ENCODE results near the gene CAMK2A. TPM values are rescaled to one million over a fixed set of nuclear protein-coding genes. Genes with fewer than 3 reads are reported as not detected.
A peak's percentile ranks its signal among the peaks of the same experiment; 100 is the strongest.

Gene CAMK2A
- total and polyA plus RNA-seq, 3 experiments from 2014 or later = not detected

DNA sequence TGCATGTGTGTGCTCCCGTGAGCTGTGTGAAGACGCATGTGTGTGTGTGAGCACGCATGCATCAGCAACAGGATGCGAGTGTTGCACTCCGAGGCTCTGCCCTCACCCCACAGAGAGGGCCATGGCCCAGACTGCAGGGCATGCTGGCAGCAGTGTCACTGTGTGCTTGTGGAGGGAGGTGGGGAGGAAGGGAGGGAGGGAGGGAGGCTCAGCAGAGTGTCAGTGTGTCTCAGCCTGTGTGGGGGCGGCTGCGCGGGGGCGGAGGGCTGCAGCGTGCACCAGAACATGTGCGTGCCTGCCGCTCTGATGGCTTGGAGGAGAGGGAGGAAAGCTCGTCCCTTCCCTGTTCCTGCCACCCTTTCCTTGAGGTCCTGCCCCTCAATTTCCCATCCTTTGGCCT, 5.3 kb downstream of the CAMK2A start:
- no peak overlapping the region for H3K4me3 Mint-ChIP-seq
- H3K27me3 ChIP-seq (ENCODE audit: insufficient read depth, low read length, poor library complexity, severe bottlenecking) = no peaks in the 10 kb centered on the region

DNA sequence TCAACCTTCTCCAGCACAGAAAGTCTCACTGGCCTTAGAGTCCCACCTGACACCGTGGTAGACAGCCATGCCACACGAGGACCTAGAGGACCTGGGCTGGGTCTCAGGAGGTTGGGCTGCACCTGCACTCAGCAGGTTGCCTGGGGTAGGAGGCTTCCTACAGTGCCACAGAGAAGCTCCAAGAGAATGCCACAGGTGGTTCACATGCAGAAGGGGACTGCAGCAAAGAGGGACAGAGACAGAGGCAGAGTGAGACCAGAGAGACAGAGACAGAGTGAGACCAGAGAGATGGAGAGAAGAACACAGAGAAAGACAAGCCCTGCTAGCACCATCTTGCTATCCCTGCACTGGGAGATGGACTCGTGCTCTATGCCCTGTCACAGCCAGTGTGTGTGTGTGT, 5.7 kb downstream of the CAMK2A start:
- H3K36me3 Mint-ChIP-seq = no peaks in the 10 kb centered on the region
- no peak overlapping the region for H3K27ac ChIP-seq (ENCODE audit: low read depth, low read length)
- H3K4me3 Mint-ChIP-seq = no peak overlapping the region
- no peaks in the 10 kb centered on the region for H3K27me3 ChIP-seq (ENCODE audit: insufficient read depth, low read length, poor library complexity, severe bottlenecking)
- POLR2A ChIA-PET = no interaction called here
- no peaks in the 10 kb centered on the region for H3K4me1 Mint-ChIP-seq
- no peaks in the 10 kb centered on the region for H3K36me3 ChIP-seq (ENCODE audit: insufficient read depth, low read length)
- peaks cover 7 to 23% of the 10 kb centered on the region in 2 donors for H3K27me3 Mint-ChIP-seq
- peak overlapping the region in 2 of 8 donors; percentile 43 to 64 for H3K27ac Mint-ChIP-seq
- CTCF ChIA-PET = no interaction called here
- DNase-seq = peak in 1 of 5 donors; percentile 16
- H3K9me3 ChIP-seq (ENCODE audit: low read length) = no peaks in the 10 kb centered on the region
- H3K4me1 ChIP-seq (ENCODE audit: insufficient read depth, low read length) = no peaks in the 10 kb centered on the region
- H3K4me3 ChIP-seq (ENCODE audit: low read length) = no peak overlapping the region
- no peaks in the 10 kb centered on the region for H3K9me3 Mint-ChIP-seq

More for the DNA sequence above, 5.3 kb downstream of the CAMK2A start:
- no peak overlapping the region for H3K27ac Mint-ChIP-seq
- H3K27ac ChIP-seq (ENCODE audit: low read depth, low read length) = no peak overlapping the region
- ChIA-PET CTCF (no interaction called here), POLR2A (no interaction called here)
- peaks cover 7 to 21% of the 10 kb centered on the region in 2 donors for H3K27me3 Mint-ChIP-seq
- DNase-seq = no peak
- H3K36me3 ChIP-seq (ENCODE audit: insufficient read depth, low read length) = no peaks in the 10 kb centered on the region
- no peaks in the 10 kb centered on the region for H3K9me3 ChIP-seq (ENCODE audit: low read length)
- H3K36me3 Mint-ChIP-seq = no peaks in the 10 kb centered on the region
- H3K4me1 ChIP-seq (ENCODE audit: insufficient read depth, low read length) = no peaks in the 10 kb centered on the region
- H3K9me3 Mint-ChIP-seq = no peaks in the 10 kb centered on the region
- no peaks in the 10 kb centered on the region for H3K4me1 Mint-ChIP-seq
- H3K4me3 ChIP-seq (ENCODE audit: low read length) = no peak overlapping the region

DNA sequence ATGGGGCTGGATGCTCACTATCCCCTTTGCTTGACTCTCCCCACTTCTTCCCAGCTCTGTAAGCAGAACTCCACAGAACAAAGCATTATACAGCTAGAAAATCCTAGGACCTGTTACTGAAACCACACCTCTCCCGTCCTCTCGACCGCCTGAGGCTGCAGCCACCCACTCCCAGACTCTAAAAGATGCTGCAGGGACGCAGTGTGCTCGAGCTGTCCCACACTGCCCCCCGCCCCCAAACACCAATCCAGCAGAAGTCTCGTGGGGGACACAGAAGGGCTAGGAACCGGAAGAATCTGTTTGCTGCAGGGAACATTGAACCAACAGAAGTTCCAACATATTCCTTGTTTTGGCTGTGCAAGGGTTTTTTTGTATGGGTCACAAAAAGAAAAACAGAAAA, 7.6 kb downstream of the CAMK2A start:
- H3K4me1 Mint-ChIP-seq = no peaks in the 10 kb centered on the region
- Histone ChIP-seq H3K9me3 (ENCODE audit: low read length) (no peaks in the 10 kb centered on the region), H3K4me3 (ENCODE audit: low read length) (no peak overlapping the region), H3K27me3 (ENCODE audit: insufficient read depth, low read length, poor library complexity, severe bottlenecking) (no peaks in the 10 kb centered on the region), H3K27ac (ENCODE audit: low read depth, low read length) (no peak overlapping the region), H3K4me1 (ENCODE audit: insufficient read depth, low read length) (no peaks in the 10 kb centered on the region), H3K36me3 (ENCODE audit: insufficient read depth, low read length) (no peaks in the 10 kb centered on the region)
- H3K36me3 Mint-ChIP-seq = no peaks in the 10 kb centered on the region
- no peaks in the 10 kb centered on the region for H3K9me3 Mint-ChIP-seq
- no peak for DNase-seq
- no peak overlapping the region for H3K4me3 Mint-ChIP-seq
- H3K27ac Mint-ChIP-seq = no peak overlapping the region
- ChIA-PET CTCF (no interaction called here), POLR2A (no interaction called here)
- peaks cover 4 to 26% of the 10 kb centered on the region in 2 donors for H3K27me3 Mint-ChIP-seq

DNA sequence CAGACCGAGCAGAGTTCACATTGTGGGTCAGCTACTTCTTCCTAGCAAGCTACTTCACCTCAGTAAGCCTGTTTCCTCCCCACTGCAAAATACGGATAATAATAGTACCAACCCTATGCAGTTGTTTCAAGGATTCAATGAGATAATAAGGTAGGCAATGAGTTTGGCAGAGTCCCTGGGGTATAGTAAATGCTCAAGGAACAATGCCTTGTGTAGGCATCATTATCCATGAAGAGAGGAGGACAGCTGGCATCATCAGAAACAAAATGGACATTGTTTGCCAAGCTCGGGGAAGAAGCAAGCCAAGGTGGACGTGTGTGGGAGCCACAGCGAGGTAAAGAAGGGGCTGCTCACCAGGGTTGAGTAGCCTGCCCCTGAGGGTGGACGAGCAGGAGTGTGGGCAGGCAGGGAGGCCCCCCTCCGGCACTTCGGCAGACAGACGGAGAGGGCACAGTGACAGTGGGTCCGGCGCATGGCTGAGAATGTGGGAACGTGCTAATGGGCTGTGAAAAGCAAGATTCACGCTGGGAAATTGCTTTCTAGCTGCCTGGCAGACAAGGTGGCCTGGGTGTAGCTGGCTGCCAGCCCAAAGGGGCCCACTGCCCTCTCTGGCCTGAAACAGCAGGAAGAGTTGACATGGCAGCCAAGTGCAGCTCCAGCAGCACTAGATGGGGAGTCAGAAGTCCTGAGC, 10.1 kb downstream of the CAMK2A start:
- POLR2A ChIA-PET = no interaction called here
- H3K27ac Mint-ChIP-seq = no peak overlapping the region

DNA sequence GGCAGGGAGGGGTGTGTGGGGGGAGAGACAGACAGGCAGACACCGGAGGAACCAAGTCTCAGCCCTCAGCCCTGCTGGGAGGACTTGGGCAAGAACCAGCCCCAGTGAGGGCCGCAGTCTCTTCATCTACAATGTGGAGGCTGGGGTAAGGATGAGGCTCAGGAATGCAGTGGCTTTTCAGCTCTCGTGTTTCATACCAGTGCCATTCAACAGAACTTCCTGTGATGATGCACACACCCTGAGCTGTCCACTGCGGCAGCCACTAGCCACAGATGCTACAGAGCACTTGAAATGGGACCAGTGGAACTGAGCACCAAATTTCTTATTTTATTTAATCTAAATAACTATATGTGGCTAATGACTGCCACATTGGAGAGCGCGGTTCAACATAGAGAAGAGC, 10.7 kb downstream of the CAMK2A start:
- ChIA-PET POLR2A (no interaction called here), CTCF (no interaction called here)
- Mint-ChIP-seq H3K36me3 (no peaks in the 10 kb centered on the region), H3K4me3 (no peak overlapping the region), H3K27me3 (peaks cover 10 to 26% of the 10 kb centered on the region in 2 donors), H3K4me1 (no peaks in the 10 kb centered on the region), H3K9me3 (no peaks in the 10 kb centered on the region), H3K27ac (peak overlapping the region in 1 of 8 donors; percentile 58)
- no peak overlapping the region for H3K27ac ChIP-seq (ENCODE audit: low read depth, low read length)
- H3K9me3 ChIP-seq (ENCODE audit: low read length) = no peaks in the 10 kb centered on the region
- no peaks in the 10 kb centered on the region for H3K4me1 ChIP-seq (ENCODE audit: insufficient read depth, low read length)
- DNase-seq = no peak
- no peaks in the 10 kb centered on the region for H3K36me3 ChIP-seq (ENCODE audit: insufficient read depth, low read length)
- H3K4me3 ChIP-seq (ENCODE audit: low read length) = no peak overlapping the region
- no peaks in the 10 kb centered on the region for H3K27me3 ChIP-seq (ENCODE audit: insufficient read depth, low read length, poor library complexity, severe bottlenecking)

More for the DNA sequence above, 10.1 kb downstream of the CAMK2A start:
- Mint-ChIP-seq H3K9me3 (no peaks in the 10 kb centered on the region), H3K27me3 (peaks cover 10 to 26% of the 10 kb centered on the region in 2 donors), H3K4me3 (no peak overlapping the region), H3K4me1 (no peaks in the 10 kb centered on the region), H3K36me3 (no peaks in the 10 kb centered on the region)
- H3K4me1 ChIP-seq (ENCODE audit: insufficient read depth, low read length) = no peaks in the 10 kb centered on the region
- CTCF ChIA-PET = no interaction called here
- no peak for DNase-seq
- no peak overlapping the region for H3K27ac ChIP-seq (ENCODE audit: low read depth, low read length)
- no peaks in the 10 kb centered on the region for H3K27me3 ChIP-seq (ENCODE audit: insufficient read depth, low read length, poor library complexity, severe bottlenecking)
- no peak overlapping the region for H3K4me3 ChIP-seq (ENCODE audit: low read length)
- H3K36me3 ChIP-seq (ENCODE audit: insufficient read depth, low read length) = no peaks in the 10 kb centered on the region
- H3K9me3 ChIP-seq (ENCODE audit: low read length) = no peaks in the 10 kb centered on the region

DNA sequence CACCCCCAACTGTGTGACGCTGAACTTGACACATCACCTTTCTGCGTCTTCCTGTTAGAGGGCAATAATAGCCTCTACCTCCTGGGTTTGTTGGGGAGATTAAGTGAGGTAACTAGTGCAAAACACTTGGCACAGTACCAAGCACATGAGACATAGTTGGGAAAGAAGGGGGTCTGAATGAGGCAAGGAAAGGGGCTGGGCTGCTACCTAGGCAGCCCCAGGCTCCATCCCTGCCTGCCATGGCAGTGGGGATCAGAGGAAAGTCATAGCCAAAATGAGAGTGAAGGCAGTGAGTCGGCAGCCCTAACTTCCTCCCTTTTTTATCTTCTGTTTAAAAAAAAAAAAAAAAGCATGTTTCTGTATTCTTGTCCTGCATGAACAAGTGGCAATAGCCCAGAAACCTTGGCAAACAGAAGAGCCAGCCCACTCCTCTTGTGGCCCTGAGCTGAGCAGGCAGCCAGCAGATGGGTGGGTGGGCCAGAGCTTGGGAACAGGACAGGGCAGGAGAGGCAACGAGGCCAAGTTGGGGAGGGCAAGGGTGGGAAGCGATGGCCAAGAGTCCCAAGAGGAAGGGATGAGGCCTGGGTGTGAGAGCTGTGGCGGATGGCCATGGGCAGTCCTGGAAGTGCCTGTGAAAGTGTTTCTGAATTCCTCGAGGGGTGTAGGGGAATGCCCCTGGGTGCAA, 11.4 kb downstream of the CAMK2A start:
- POLR2A ChIA-PET = no interaction called here

DNA sequence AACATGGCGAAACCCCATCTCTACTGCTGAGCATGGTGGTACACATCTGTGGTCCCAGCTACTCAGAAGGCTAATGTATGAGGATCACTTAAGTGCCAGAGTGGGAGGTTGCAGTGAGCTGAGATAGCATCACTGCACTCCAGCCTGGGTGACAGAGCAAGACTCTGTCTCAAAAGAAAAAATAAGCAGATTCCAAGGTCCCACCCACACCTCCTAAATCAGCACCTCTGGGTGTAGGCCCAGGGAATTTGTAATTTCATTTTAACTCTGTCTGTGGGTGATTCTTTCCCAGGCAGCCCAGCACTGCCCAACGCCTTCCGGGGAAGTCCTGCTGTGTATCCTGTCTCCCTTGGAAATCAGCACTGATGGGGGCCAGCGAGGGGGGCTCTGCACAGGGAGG, 12.5 kb downstream of the CAMK2A start:
- Histone ChIP-seq H3K4me3 (ENCODE audit: low read length) (no peak overlapping the region), H3K27ac (ENCODE audit: low read depth, low read length) (no peak overlapping the region), H3K9me3 (ENCODE audit: low read length) (no peaks in the 10 kb centered on the region), H3K4me1 (ENCODE audit: insufficient read depth, low read length) (no peaks in the 10 kb centered on the region), H3K36me3 (ENCODE audit: insufficient read depth, low read length) (no peaks in the 10 kb centered on the region), H3K27me3 (ENCODE audit: insufficient read depth, low read length, poor library complexity, severe bottlenecking) (no peaks in the 10 kb centered on the region)
- no peak overlapping the region for H3K27ac Mint-ChIP-seq
- H3K9me3 Mint-ChIP-seq = no peaks in the 10 kb centered on the region
- POLR2A ChIA-PET = no interaction called here
- H3K27me3 Mint-ChIP-seq = peaks cover 10 to 23% of the 10 kb centered on the region in 2 donors
- no peak overlapping the region for H3K4me3 Mint-ChIP-seq
- DNase-seq = no peak
- CTCF ChIA-PET = no interaction called here
- no peaks in the 10 kb centered on the region for H3K36me3 Mint-ChIP-seq
- no peaks in the 10 kb centered on the region for H3K4me1 Mint-ChIP-seq

More for the DNA sequence above, 11.4 kb downstream of the CAMK2A start:
- H3K4me3 Mint-ChIP-seq = no peak overlapping the region
- no peaks in the 10 kb centered on the region for H3K36me3 ChIP-seq (ENCODE audit: insufficient read depth, low read length)
- no peaks in the 10 kb centered on the region for H3K4me1 Mint-ChIP-seq
- H3K4me3 ChIP-seq (ENCODE audit: low read length) = no peak overlapping the region
- H3K27me3 Mint-ChIP-seq = peaks cover 10 to 23% of the 10 kb centered on the region in 2 donors
- H3K9me3 Mint-ChIP-seq = no peaks in the 10 kb centered on the region
- CTCF ChIA-PET = no interaction called here
- DNase-seq = no peak
- no peaks in the 10 kb centered on the region for H3K27me3 ChIP-seq (ENCODE audit: insufficient read depth, low read length, poor library complexity, severe bottlenecking)
- no peak overlapping the region for H3K27ac ChIP-seq (ENCODE audit: low read depth, low read length)
- H3K4me1 ChIP-seq (ENCODE audit: insufficient read depth, low read length) = no peaks in the 10 kb centered on the region
- H3K27ac Mint-ChIP-seq = no peak overlapping the region
- no peaks in the 10 kb centered on the region for H3K36me3 Mint-ChIP-seq
- H3K9me3 ChIP-seq (ENCODE audit: low read length) = no peaks in the 10 kb centered on the region

DNA sequence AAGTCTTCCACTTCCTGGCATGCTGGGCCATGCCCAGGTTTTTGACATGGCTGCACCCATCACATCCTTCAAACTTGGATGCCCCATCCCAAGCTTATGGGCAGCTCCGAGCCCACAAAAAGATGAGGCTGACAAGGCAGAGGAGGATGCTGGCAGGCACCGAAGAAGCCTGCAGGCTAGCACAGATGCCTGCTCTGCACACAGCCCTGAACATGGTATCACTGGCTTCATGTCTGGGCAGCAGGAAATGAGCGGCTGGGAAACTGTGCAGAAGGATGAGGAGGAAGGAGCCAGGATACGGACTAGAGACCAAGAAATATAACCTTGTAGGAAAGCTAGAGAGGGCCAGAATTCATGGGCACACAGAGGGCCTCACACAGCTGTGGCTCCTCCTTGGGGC, 14.8 kb downstream of the CAMK2A start:
- H3K4me1 ChIP-seq (ENCODE audit: insufficient read depth, low read length) = no peaks in the 10 kb centered on the region
- H3K9me3 Mint-ChIP-seq = no peaks in the 10 kb centered on the region
- H3K27ac ChIP-seq (ENCODE audit: low read depth, low read length) = no peak overlapping the region
- H3K27me3 ChIP-seq (ENCODE audit: insufficient read depth, low read length, poor library complexity, severe bottlenecking) = no peaks in the 10 kb centered on the region
- H3K36me3 ChIP-seq (ENCODE audit: insufficient read depth, low read length) = no peaks in the 10 kb centered on the region
- H3K9me3 ChIP-seq (ENCODE audit: low read length) = no peaks in the 10 kb centered on the region
- ChIA-PET CTCF (no interaction called here), POLR2A (no interaction called here)
- no peak overlapping the region for H3K4me3 ChIP-seq (ENCODE audit: low read length)
- H3K27ac Mint-ChIP-seq = no peak overlapping the region
- no peaks in the 10 kb centered on the region for H3K36me3 Mint-ChIP-seq
- no peaks in the 10 kb centered on the region for H3K4me1 Mint-ChIP-seq
- peaks cover 7 to 11% of the 10 kb centered on the region in 2 donors for H3K27me3 Mint-ChIP-seq
- DNase-seq = no peak
- H3K4me3 Mint-ChIP-seq = no peak overlapping the region

All from CD8-positive, alpha-beta memory T cell (primary cell).